Pericardium fibroblast (primary cell): Measurements from ENCODE around the gene TCL1B. TPM values are rescaled to one million over a fixed set of nuclear protein-coding genes. Genes with fewer than 3 reads are reported as not detected.

ENCODE experiments used
- total RNA-seq: library from RNA; depleted of rRNA; stranded (reverse); fragments of >200 nt; gene quantifications from 2 replicates; pipeline ENCODE4 v1.2.3, GENCODE V29; 2015

Gene TCL1B, protein sequence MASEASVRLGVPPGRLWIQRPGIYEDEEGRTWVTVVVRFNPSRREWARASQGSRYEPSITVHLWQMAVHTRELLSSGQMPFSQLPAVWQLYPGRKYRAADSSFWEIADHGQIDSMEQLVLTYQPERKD
- total RNA-seq: not detected in 2 replicates

DNA sequence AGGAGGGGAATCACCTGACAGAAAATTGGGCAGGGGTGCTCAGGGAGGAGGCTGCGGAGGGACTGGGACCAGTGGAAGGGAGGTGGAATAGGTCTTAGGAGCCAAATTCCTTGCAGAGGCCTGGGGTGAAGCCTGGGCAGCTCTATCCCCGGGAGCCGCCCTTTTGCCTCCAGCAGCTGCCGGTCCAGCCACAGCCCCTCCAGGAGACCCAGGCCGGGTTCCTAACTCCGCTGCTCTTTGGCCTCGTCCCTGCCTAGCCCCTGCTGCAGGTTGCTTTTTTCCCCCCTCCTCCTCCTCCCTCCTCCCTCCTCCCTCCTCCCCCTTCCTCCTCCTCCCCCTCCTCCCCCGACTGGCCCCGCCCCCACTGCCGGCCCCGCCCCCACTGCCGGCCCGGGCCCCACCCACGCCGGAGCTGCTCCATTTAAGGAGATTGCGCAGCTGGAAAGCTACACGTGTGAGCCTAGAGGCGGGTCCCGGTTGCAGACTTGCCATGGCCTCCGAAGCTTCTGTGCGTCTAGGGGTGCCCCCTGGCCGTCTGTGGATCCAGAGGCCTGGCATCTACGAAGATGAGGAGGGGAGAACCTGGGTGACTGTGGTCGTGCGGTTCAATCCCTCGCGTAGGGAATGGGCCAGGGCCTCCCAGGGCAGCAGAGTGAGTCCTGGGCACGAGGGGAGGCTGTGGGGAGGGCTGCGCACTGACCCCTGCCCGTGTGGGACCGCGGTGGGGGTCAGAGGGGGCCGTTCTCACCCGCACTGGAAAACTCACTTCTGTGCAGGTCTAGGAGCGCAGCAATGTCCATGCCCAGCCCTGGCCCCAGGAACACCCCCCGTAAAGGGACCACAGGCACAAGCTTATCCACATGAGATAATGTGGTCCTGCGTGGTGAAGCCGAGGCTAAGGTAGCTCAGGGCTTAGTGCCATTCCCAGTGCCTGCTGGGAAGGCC is at the start of gene TCL1B:
TCL1B (plus strand) TSS at position 449 of the 945 bp plus-strand sequence; CDS start at position 491, 42 bp downstream.

DNA sequence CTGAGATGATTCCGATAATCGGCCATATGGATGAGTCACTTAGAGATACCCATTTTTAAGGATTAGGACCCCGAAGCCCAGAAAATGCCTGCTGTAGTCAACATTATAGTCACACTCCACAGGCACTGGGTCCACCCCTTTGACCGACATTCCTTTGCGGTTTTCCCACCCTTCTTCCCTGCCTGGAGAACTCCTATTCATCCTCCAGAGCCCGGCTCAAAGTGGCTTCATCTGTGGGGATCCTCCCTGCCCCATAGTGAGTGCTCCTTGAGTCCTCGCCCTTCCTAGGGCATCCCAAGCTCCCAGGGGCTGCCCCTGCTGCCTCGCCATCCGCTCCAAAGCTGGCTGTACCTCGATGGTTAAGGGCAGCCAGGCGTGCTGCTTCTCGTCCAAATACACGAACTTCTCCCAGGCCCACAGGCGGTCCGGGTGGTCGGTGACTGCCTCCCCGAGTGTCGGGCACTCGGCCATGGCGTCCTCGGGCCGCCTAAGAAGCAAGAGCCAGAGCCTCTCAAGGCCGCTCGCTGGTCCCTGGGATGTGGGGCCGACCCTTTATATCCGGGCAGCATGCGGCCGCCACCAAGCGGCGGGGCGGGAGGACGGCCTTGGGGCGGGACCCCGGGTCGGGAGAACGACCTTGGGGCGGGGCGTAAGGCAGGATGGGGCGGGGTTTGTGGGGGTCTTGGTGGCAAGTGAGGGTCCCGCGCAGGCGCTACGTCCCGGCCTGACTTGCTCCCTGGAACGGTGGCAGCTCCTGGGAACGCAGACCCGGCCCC is 27.6 kb downstream of the TCL1B start, which contains the start of gene TCL1A:
TCL1A (minus strand) TSS at position 530 of the 776 bp plus-strand sequence; CDS start at position 471, 59 bp downstream.

Other genes with a start within 250 kb of the TCL1B start
- gene SYNE3, start 169.8 kb upstream of the TCL1B start, total RNA-seq: 20.4 and 20.7 TPM in 2 replicates
- 38.0 and 53.3 TPM in 2 replicates for gene GLRX5, start 151.4 kb upstream of the TCL1B start, total RNA-seq
- not detected in 2 replicates for gene TCL1A, start 27.7 kb downstream of the TCL1B start, total RNA-seq
- gene TUNAR, start 190.4 kb downstream of the TCL1B start, total RNA-seq: not detected in 2 replicates